GM12892 (cell line): ENCODE measurements around the gene DIDO1.

ENCODE experiments used
- POLR2A ChIP-seq: IDR thresholded peaks from 2 replicates; pipeline ENCODE4 v1.6.1; 2011; ENCODE audit warnings: low read depth, low read length, control low read depth
- TAF1 ChIP-seq: IDR thresholded peaks from 2 replicates; pipeline ENCODE4 v1.6.1; 2011; ENCODE audit warnings: low read depth, mild to moderate bottlenecking, control low read depth, low read length, borderline replicate concordance

GRCh38 chr20:62892348-62893304 lies 33.7 kb downstream of the DIDO1 start:
- TF ChIP-seq POLR2A (no peak), TAF1 (no peak)
